NCI-H69 (cell line): ENCODE measurements around the gene GPC3.
A peak's percentile ranks its signal among the peaks of the same experiment; 100 is the strongest.
"Not testable (repeated sequence)": the region's sequence is repeated elsewhere in the genome, so short reads cannot be mapped to it uniquely, and the experiment has no call there.

Source experiments
- DNase-seq: peaks from one replicate; lab custom pipeline; 2025; lab: John Stamatoyannopoulos, UW

Gene GPC3

DNA sequence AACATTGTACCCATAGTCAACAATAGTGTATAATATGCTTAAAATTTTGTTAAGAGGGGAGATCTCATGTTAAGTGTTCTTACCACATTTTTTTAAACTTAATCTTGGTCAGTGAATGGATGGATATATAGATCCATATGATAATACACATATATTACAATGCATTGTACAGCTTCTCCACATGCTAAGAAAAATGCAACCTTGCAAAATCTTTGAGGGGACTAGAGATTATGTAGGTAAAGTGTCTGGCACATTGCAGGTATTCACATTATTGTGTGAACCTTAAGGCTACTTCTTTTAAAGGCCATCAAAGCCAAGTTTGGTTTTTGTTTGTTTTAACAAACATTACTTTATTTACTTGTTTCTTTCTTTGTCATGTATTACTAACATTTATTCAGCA is 10.4 kb upstream of the GPC3 start:
- DNase-seq, result no peak

DNA sequence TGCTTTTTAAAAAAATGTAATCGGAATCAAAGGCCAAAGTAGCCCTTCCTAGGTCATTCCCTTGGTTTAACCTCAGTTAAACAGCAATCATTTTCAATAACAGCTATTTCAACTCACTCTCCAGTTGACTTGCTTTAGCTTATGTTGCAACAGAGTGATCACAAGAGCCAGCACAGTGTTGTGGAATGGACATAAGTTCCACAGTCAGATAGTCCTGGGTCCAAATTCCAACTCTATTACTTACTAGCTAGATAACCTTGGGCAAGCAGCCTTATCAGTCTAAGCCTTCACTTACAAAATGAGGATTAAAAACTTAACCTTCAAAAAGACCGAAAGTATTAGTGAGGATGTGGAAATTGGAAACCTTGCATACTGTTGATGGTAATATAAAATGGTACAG is 9.2 kb upstream of the GPC3 start:
- DNase-seq, result no peak

DNA sequence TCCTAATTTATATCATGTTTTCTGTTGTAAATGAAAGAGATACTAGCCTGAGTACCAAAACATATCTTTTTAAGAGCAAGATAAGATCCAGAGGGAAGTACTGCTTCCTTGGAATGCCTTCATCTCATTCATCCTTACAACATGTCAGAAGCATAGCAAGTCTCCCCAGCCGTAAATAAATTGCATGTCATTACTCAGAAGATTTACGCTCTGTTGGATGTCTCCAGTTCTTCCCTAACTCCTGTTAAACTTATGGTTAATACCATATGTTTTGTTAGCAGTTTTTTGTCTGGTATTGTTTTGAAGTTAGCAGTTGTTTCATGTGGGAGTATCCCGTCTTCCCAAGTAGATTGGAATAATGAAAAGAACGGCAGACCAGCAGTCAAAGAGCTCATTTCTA is 7.5 kb upstream of the GPC3 start:
- no peak for DNase-seq

DNA sequence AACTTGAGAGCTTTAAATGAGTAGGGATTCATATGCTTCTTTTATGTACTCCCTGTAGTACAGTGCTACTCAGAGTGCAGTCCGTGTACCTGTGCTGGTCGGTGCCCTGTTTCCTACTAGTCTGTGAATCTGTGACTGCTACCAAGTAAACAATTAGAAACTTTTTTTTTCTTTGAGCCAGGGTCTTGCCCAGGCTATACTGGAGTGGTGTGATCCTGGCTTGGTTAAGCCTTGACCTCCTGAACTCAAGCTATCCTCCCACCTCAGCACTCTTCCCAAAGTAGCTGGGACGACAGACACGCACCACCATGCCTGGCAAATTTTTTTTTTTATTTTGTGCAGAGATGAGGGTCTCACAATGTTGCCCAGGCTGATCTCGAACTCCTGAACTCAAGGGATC is 6.4 kb upstream of the GPC3 start:
- no peak for DNase-seq

DNA sequence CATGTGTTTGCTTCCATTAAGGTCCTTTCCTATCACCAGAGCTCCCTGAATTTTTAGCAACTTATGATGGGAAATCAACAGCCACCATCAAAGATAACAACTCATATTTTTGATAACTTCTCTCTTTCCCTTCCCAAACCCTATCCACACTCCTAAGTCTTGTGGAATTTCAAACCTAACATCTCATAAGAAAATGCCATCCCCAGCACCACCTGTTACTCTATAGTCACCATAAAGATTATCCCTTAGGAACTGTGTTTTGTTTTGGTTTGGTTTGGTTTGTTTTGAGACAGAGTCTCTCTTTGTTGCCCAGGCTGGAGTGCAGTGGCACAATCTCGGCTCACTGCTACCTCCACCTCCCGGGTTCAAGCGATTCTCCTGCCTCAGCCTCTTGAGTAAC is 5.7 kb upstream of the GPC3 start:
- not testable (repeated sequence) for DNase-seq

DNA sequence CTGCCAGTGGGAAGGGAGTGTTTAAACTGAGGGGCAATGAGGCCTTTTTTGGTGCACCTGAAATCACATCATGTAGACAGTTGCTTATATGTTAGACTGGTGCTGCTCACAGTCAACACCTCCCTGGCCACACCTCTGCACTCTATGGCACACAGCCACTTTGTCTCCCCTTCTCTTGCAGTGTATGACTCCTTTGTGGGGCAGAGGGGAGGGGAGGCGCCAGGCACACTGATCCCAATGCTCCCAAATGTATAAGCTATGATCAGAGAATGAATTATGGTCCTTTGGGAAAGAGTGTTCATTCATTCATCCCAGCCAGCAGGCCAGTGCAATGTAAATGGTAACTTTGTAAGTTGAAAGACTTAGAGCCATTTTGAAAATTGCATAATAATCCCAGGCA is 4.6 kb upstream of the GPC3 start:
- no peak for DNase-seq

DNA sequence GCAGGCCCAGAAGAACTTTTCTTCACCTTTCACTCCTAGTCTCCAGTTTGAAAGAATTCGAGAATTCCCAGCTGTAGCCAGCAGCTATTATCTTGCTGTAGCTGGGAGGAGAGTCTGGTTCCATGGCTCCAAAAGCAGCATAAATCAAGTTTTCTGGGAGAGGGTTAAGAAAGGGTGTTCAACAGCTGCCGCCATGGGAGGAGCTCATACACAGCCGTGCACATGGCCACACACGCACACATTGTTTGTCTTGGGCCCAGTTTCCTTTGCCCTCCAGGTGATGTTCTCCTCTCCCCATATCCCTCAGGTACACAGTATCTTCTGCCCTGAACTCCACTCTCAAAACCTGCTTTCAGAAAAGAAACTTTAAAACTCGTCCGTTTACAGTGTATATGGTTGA is 4.1 kb upstream of the GPC3 start:
- DNase-seq, result peak; percentile 1

DNA sequence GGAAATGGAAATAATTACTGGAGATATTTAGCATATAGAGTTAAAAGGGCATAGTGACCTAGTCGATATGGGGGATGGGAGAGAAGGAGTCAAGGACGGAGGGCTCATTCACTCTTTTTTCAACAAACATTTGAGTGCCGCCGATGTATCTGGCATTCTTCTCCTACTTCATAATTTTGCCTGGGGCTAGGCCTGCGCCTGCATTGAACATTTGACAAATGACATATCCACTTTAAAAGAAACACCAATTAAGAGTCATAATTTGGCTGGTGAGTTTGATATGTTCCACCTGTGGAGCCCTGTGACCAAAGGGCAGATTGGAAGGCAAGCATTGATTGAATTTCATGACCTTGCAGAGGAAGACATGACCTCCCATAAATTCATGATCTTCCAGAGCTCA is 2.6 kb upstream of the GPC3 start:
- DNase-seq, result peak; percentile 7

DNA sequence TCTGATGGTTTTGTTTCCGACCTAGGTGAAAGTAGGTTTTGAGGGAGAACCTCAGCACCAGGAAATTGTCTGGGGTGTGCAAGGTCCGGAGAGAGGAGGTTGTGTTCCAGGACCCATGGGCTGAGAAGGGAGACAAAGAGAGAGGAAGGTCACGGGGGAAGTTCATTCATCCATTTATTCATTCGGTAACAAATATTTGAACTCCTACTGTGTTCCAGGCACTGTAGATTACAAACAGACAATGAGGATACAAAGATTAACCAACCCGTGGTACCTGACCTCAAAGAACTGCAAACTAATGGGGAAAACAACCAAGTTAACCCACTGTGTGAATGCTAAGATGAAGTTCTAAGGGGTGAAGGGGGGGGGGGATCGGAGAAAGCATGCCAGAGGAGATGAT is 1.8 kb upstream of the GPC3 start:
- DNase-seq, result no peak

DNA sequence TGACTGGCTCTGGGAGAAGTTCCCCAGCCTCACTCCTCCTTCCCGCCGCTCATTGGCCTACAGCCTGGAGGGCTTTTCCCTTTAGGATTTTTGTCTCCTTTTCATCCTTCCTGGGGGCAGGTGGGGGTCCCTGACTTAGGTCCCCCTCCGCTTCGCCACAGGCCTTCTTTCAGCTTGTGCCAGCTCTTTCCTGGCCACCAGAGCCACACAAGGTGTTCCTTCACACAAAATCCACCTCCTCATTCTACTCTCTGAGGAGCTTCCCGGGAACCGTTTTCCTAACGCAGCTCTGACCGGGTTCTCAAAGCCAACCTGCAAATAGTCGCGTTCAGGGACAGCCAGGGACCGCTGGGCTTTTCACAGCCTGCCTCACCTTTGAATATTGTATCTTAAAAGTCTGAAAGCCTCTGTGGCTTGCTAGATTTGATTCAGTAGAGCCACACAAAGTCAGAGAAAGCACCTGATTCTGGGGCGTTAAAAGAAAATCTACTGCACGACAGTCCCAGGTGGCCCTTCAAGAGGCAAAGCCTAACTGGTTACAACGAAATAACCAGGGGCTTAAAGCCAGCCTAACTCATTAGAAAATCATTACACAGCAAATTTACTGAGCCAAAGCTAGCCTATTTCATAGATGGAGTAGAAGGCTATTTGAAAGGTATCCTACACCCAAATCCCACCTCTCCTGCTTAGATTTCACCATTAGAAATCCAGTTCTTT is 731 bp upstream of the GPC3 start:
- DNase-seq, result no peak

DNA sequence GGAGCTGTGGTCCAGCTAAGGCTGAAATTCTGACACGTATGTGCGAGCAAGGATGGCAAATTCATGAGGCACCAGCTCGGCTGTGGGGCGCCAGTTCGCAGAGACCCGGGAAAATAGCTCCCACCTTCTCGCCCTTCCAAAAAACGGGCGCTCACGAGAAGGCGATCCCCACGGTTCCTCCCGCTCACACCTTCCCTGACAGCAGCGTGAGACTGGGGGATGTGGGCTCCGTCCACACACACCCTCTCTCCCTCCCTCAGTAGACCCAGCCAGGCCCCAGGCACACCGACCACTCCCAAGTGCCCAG is 584 bp downstream of the GPC3 start:
- no peak for DNase-seq

DNA sequence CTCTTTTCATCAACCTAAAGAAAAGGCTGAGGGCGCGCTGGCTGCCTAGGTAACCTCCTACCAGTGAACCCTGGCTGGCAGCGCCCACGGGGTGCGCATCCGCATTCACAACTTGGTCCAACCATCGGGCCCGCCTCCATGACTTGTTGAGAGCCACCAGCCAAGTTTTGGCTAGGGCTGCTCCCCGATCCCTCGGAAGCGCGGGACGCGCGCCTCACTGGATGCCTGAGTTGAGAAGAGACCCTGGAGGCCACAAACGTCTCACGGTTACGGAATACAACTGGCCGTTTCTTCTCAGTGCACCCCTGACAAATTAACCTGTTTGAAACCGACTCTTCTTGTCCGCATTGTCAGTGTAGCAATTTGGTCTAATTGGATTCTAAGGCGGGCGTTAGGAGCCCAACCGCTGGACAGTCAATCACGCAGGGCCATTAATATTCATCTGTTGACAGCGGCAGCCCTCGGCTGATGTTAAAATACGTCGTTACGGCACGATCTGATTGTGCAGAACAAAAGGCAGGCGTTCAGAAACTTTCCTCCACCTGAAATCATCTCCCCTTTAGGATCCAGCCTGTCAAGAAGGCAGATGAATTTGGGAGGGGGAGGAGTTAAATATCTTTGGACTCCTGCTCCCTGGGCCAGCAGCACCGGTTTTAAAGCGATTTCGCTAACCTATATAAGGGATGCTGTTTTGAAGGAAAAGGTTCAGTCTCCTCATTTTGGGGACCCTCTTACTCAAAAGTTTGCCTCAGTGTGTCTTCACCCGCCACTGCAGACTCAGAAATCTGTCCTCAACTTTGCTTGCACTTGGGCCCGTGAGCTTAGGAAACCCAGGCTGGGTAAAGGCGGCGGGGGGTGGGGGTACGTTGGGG is 1.2 kb downstream of the GPC3 start:
- DNase-seq, result no peak

DNA sequence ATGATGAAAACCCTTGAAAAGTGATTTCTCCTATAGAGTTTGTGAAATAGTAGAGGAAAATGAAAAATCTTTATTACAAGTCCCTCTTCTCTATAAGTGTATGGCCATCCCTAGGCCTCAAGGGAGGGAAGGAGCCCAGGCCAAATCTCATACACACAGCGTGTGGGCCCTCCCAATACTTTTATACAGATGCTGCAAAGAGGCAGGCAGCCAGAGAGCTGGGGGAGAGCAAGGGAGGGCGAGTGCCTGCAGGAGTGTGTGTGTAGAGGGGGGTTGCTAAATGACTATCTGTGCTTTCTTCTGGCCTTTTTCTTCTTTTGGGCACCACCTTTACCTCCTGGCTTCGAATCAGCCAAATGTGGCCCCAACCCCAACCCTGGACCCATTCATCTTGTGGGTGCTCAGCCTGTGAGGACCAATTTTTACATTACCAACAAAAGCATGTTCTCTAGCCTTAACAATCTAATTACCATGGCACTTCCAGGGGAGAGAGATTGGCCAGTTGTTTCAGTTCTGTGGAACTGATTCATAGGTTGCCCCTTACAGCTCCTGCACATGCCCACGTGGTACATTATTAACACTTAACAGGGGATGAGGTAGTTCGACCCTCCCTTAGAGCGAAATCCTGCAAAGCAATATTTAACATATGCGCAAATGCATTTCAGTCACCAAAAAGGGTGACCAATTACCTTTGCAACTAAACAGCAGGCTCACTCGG is 2.0 kb downstream of the GPC3 start:
- no peak for DNase-seq

DNA sequence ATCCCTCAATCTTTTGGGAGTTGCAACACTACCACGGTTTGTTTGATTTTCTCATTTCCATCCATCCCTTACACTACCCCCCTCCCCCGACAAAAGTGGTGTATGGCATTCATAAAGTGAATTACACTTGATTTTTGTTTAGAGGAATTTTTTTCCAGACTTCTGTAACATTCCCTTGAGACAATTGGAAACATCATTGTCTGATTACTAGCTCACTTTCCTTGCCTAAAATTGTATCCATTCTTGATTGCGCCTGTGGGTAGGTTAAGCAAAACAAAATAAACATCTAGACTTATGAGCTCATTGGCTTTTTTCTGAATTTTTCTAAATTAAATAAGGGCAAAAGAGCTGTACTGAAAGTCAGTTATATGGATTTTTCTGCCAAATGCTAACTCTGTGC is 3.5 kb downstream of the GPC3 start:
- no peak for DNase-seq

DNA sequence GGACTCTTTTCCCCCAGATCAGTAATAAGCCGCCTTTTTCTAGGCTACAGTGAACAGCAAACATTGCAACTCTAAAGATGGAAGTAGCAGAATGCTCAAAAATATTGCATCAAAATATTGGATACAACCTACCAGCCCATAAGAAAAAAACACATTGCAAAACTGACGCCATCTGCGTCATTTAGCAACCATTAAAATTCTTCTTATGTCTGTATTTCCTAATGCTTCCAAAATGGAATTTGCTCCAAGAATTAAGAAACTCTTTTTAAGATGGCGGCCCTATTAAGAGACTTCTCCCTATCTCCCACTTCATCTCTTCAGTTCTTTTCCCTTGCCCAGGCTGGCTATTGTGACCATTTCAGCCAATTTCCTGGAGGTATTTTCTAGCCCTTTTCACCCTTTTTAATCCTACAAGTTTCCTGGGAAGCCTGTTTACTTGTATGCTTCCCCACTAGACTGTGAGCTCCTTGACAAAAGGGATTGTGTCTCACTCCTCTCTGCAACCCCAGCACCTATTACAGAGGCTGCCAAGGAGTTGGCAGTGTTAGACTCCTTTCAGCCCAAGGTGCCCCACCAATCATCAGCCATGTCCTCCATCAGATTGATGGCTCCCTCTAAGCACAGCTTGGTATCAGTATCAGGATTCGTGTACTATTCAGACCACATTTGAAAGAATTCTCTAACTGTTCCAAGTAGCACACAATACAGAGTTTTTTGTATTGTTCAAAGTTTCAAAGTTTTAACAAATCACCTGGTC is 4.4 kb downstream of the GPC3 start:
- DNase-seq, result no peak

DNA sequence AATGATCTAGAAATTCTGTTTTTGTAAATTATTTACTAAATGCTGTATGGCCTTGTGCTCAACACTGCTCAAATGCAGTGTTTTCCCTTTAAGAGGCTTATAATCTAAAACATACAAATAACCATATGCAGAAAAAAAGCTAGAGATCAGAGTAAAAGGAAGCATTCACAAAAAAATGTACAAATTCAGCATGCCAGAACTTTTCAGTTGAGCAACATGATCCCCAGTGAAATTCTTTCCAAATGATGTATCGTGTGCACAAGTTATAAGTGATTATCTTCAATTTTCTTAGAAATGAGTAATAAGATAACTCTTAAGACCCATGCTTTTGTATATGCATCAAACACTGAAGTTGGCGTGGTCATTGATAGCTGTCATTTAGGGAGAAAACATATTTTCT is 5.0 kb downstream of the GPC3 start:
- no peak for DNase-seq

DNA sequence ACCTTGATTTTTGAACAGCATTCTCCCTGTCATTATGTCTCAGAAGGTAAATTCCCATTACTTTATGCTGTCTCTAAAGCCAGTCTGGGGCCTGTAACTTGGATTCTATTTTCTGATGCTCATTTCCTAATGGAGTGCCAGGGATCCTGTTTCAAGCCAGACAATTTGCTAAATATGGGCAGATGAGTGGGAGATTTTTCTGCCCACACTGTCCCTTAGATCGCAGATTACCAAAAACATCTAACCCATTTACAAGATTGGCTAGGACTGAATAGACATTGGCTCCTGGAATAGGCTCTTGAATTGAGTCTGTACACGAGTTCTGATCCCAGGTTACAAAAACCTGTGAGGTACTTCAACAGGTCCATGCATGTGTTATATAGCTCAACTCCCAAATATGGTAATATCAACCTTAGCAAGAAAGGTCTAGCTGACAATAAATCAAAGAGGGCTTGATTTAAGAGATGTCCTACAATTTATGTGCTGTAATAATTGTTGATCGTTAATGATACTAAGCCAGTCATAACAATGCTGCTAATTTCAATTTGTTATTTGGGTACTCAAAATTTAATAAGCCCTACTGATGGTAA is 5.7 kb downstream of the GPC3 start:
- DNase-seq, result no peak

DNA sequence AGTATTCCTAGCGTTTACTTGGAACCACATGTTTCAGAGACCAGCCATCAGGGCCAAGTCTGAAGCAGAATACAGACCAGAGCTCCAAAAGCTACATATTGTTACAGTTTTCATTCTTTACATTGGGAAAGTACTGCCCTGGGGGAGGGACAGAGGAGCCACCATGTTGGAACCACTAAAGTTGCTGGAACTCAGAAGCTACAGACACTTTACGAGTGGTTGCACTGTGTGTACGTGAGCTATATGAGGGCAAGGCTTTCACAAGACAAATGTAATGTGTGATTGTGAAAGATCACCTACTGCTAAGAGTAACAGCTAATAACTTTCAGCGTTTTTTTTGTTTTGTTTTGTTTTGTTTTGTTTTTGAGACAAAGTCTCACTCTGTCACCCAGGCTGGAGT is 11.7 kb downstream of the GPC3 start:
- DNase-seq, result no peak

DNA sequence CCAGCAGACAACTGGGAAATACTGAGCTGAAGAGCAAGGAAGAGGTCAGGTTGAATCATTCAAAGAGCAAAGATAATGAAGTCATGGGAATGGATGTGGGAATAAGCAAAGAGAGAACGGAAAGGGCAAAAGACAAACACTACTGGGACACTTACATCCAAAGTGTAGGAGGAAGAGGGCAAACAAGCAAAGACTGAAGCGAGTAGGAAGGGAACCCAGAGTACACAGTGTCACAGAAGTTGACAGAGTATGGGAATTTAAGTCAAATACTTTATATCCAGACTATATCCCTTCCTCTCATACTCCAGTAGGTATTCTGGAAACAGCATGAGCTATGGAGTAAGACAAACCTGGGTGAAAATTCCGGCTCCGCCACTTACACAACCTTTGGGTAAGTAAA is 12.5 kb downstream of the GPC3 start:
- no peak for DNase-seq

DNA sequence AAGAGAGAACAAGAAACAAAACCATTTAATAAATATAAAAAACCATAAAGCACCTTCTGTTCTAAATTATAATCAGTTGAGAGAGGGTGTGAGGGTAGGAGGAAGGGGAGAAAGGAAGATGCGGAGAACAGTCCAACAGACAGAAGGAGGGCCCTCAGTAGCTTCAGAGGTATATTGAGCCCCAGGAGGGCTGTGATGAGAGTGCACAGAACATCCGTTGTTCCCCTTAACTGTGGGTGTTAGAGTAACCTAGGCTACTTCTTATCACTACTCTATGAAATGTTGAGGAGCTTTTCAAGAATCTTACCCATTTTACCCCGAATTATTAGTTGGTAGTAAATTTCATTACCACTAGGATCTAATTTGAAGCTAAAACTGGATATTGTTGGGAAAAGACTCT is 13.8 kb downstream of the GPC3 start:
- no peak for DNase-seq

DNA sequence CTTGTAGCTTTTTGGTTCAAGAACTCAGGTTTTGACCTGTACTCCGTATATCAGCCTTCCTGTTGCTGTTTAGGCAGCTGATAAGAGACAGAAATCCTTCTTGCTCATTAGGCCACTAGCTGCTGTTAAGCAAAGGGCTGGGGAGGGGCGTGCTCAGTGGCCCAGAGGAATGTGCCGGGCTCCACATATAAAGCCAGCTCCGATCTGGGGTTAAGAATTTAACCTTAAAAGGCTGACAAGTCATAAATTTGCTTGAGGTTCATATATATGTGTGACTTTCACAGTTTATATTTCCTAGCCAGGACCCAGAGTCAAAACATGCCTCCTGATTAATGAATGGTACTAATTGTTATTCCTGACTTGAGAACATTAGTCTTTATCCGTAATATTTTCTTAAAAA is 15.3 kb downstream of the GPC3 start:
- DNase-seq, result no peak

DNA sequence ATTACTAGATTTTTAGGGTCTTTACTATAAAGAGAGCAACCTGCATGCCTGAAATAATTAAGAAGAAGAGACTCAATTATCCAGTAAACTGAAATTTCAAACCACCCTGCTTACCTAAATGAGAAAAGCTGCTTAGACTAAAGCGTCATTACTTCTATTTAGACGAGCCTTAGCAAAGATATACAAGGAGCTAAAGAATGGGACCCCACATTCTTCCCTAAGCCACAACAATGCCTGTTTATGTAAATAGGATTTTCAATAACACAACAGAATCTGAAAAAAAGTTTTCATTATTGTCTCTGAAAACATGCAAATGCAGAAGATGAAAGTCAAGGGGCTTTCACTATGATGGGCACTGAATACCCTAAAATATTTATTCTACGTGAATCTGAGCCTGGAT is 16.2 kb downstream of the GPC3 start:
- no peak for DNase-seq
